Common myeloid progenitor, CD34-positive (primary cell): ENCODE measurements around the gene TNFAIP8L1.

Source experiments
- CTCF ChIA-PET: fragments of 350-600 bp; sonication (Branson Sonifier 250); formaldehyde crosslinking; loops from one replicate; lab custom pipeline; 2021; ENCODE audit warnings: antibody characterized with exemption; lab: Charles Lee
- POLR2A ChIA-PET: fragments of 350-600 bp; sonication (Branson Sonifier 250); formaldehyde crosslinking; loops from one replicate; lab custom pipeline; 2021; ENCODE audit warnings: antibody characterized with exemption; lab: Charles Lee
- DNase-seq, 3 donors: peaks; one replicate each; pipeline versions ENCODE4 v3.0.0 to v3.0.0-alpha.2; 2013
- H3K27ac ChIP-seq, 2 experiments: 1 replicate in 1 of 2; 2 replicates in 1 of 2; pipeline ENCODE4 v1.7.0; 2013; ENCODE audit warnings: inconsistent platforms in 2 of 2, low read length in 2 of 2, mild to moderate bottlenecking in 2 of 2, low read depth in 1 of 2, moderate library complexity in 1 of 2; ENCODE audit not compliant: severe bottlenecking in 2 of 2, insufficient read depth in 1 of 2, poor library complexity in 1 of 2
- H3K27me3 ChIP-seq, 5 experiments: replicated peaks in 2 of 5; 1 replicate in 3 of 5; 2 replicates in 2 of 5; pipeline versions ENCODE4 v1.6.1 to v1.7.0; 2013; ENCODE audit warnings: low read length in 4 of 5, mild to moderate bottlenecking in 2 of 5, moderate library complexity in 2 of 5, inconsistent platforms in 1 of 5; ENCODE audit not compliant: insufficient read depth in 5 of 5, control insufficient read depth in 4 of 5
- H3K36me3 ChIP-seq, 4 experiments: 1 replicate in 2 of 4; 2 replicates in 2 of 4; pipeline versions ENCODE4 v1.6.1 to v1.7.0; 2013; ENCODE audit warnings: low read length in 3 of 4, control low read depth in 1 of 4, mild to moderate bottlenecking in 1 of 4; ENCODE audit not compliant: control insufficient read depth in 4 of 4, insufficient read depth in 4 of 4
- H3K4me1 ChIP-seq, 4 experiments: 1 replicate in 3 of 4; 2 replicates in 1 of 4; pipeline versions ENCODE4 v1.6.1 to v1.7.1; 2013; ENCODE audit warnings: low read length in 3 of 4, mild to moderate bottlenecking in 3 of 4, control low read depth in 1 of 4, inconsistent platforms in 1 of 4, moderate library complexity in 1 of 4; ENCODE audit not compliant: control insufficient read depth in 4 of 4, insufficient read depth in 4 of 4; ENCODE audit errors: control extremely low read depth in 1 of 4
- H3K4me3 ChIP-seq, 7 experiments: 1 replicate in 4 of 7; 2 replicates in 3 of 7; pipeline versions ENCODE4 v1.5.1 to v1.7.0; 2013; ENCODE audit warnings: mild to moderate bottlenecking in 7 of 7, low read length in 6 of 7, moderate library complexity in 6 of 7, inconsistent platforms in 2 of 7, low read depth in 2 of 7, control low read depth in 1 of 7; ENCODE audit not compliant: insufficient read depth in 4 of 7, control insufficient read depth in 1 of 7; ENCODE audit errors: extremely low read depth in 1 of 7
- H3K9me3 ChIP-seq, 5 experiments: 1 replicate in 4 of 5; 2 replicates in 1 of 5; pipeline versions ENCODE4 v1.6.1 to v1.7.1; 2013; ENCODE audit warnings: low read length in 4 of 5, mild to moderate bottlenecking in 2 of 5, inconsistent platforms in 1 of 5, low read depth in 1 of 5, moderate library complexity in 1 of 5; ENCODE audit not compliant: control insufficient read depth in 4 of 5, insufficient read depth in 2 of 5; ENCODE audit errors: control extremely low read depth in 1 of 5
- WGBS: methylation state at CpG from one replicate; pipeline ENCODE4 v1.1.5; 2013; ENCODE audit not compliant: insufficient coverage; 5-methylcytosine and 5-hydroxymethylcytosine counted together

TNFAIP8L1 gene

GRCh38 chr19:4692251-4693077 is 53.1 kb downstream of the TNFAIP8L1 start:
- DNase-seq = no peak
- no peaks in the 10 kb centered on the region for H3K9me3 ChIP-seq
- no peak overlapping the region for H3K4me3 ChIP-seq
- H3K27ac ChIP-seq = no peak overlapping the region
- ChIA-PET POLR2A (no interaction called here), CTCF (no interaction called here)
- peaks cover 4 to 84% (median 63%) of the 10 kb centered on the region in 4 experiments for H3K36me3 ChIP-seq
- H3K27me3 ChIP-seq = no peaks in the 10 kb centered on the region
- H3K4me1 ChIP-seq = no peaks in the 10 kb centered on the region
- WGBS = 96% methylated on average over 22 of the region's 27 CpGs

GRCh38 chr19:4693078-4693350 is 53.7 kb downstream of the TNFAIP8L1 start:
- H3K27ac ChIP-seq = no peak overlapping the region

GRCh38 chr19:4693471-4694121 is 54.3 kb downstream of the TNFAIP8L1 start:
- no peak overlapping the region for H3K27ac ChIP-seq
- no peaks in the 10 kb centered on the region for H3K9me3 ChIP-seq
- H3K36me3 ChIP-seq = peaks cover 5 to 88% (median 64%) of the 10 kb centered on the region in 4 experiments
- 97% methylated on average over 14 of the region's 15 CpGs for WGBS
- no peaks in the 10 kb centered on the region for H3K27me3 ChIP-seq
- H3K4me3 ChIP-seq = no peak overlapping the region
- no peaks in the 10 kb centered on the region for H3K4me1 ChIP-seq
- DNase-seq = no peak
- ChIA-PET POLR2A (interaction anchor here (0.6 kb wide), 1 partner anchor 901 kb away, joined by 4 read pairs; no protein-coding TSS in a partner anchor), CTCF (no interaction called here)

More at GRCh38 chr19:4693078-4693350, 53.7 kb downstream of the TNFAIP8L1 start:
- no peaks in the 10 kb centered on the region for H3K27me3 ChIP-seq
- no peak for DNase-seq
- CTCF ChIA-PET = no interaction called here
- H3K9me3 ChIP-seq = no peaks in the 10 kb centered on the region
- H3K4me3 ChIP-seq = no peak overlapping the region
- H3K4me1 ChIP-seq = no peaks in the 10 kb centered on the region
- H3K36me3 ChIP-seq = peaks cover 4 to 88% (median 65%) of the 10 kb centered on the region in 4 experiments
- WGBS = 92% methylated on average over 7 of the region's 7 CpGs
- POLR2A ChIA-PET = interaction anchor here (0.6 kb wide), 1 partner anchor 901 kb away, joined by 4 read pairs; no protein-coding TSS in a partner anchor

- no peak overlapping the region for H3K27ac ChIP-seq
- H3K4me3 ChIP-seq = no peak overlapping the region
- H3K4me1 ChIP-seq = no peaks in the 10 kb centered on the region
- H3K9me3 ChIP-seq = no peaks in the 10 kb centered on the region
- no peaks in the 10 kb centered on the region for H3K27me3 ChIP-seq
- 94% methylated on average over 18 of the region's 22 CpGs for WGBS
- ChIA-PET POLR2A (no interaction called here), CTCF (no interaction called here)
- peaks cover 8 to 86% (median 62%) of the 10 kb centered on the region in 4 experiments for H3K36me3 ChIP-seq
- no peak for DNase-seq
Observed at GRCh38 chr19:4694211-4694987, 55.1 kb downstream of the TNFAIP8L1 start.

- 93% methylated on average over 19 of the region's 19 CpGs for WGBS
- no peak overlapping the region for H3K4me3 ChIP-seq
- CTCF ChIA-PET = no interaction called here
Observed at GRCh38 chr19:4695224-4695731, 56.0 kb downstream of the TNFAIP8L1 start.

GRCh38 chr19:4697304-4697703 is 58.0 kb downstream of the TNFAIP8L1 start:
- H3K9me3 ChIP-seq = no peaks in the 10 kb centered on the region
- WGBS = 97% methylated on average over 14 of the region's 14 CpGs
- no peaks in the 10 kb centered on the region for H3K27me3 ChIP-seq
- H3K36me3 ChIP-seq = peaks cover 19 to 91% (median 69%) of the 10 kb centered on the region in 4 experiments
- ChIA-PET CTCF (no interaction called here), POLR2A (no interaction called here)
- H3K4me3 ChIP-seq = no peak overlapping the region
- H3K4me1 ChIP-seq = no peaks in the 10 kb centered on the region
- H3K27ac ChIP-seq = no peak overlapping the region
- no peak for DNase-seq

More at GRCh38 chr19:4695224-4695731, 56.0 kb downstream of the TNFAIP8L1 start:
- Histone ChIP-seq H3K36me3 (peaks cover 9 to 86% (median 60%) of the 10 kb centered on the region in 4 experiments), H3K27me3 (no peaks in the 10 kb centered on the region), H3K27ac (no peak overlapping the region), H3K9me3 (no peaks in the 10 kb centered on the region), H3K4me1 (no peaks in the 10 kb centered on the region)
- POLR2A ChIA-PET = no interaction called here
- DNase-seq = no peak
